Measurements from ENCODE around the gene TSPAN7.

Gene TSPAN7

DNA sequence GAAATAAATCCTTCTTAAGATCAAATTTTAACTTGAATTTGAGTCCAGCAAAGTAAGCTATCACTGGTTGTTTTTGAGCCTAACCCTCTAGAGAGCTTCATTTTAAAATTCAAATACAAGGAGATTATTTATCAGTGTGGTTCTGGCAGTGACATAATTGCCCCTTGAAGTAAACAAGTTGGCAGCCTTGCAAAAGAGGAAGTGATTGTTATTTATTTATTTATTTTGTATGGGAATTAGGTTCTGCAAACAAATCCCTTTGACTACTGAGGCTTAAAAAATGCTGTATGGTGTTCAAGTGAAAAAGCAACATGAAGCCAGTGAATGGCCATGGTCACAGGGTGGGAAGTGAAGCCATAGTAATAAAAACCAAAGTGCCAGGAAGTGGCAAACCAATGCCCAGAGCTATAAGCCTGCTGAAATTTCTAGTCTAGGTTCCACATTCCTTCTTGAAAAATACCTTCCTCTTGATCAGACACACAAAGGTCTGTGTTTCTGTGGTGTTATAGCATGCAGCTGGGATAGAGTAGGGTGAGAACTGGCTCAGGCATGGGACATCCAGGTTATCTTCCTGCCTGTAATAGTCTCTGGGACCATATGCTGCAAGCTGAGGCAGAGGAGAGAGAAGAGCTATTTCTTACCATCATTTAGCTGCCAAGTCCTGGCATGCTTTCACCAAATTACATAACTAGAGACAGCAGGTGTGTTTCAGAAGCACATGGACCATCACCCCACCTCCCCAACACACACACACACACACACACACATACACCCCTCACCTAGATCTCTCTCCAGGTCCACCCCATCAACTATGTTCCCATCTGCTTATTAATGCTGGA, 47.1 kb upstream of the TSPAN7 start:
- Histone ChIP-seq H3K27ac (replicated peaks) (no peak overlapping the region), H3K27me3 (ENCODE audit: insufficient read depth, poor library complexity, severe bottlenecking) (no peaks in the 10 kb centered on the region), H3K4me3 (replicated peaks; ENCODE audit: insufficient read depth, low read length) (no peak overlapping the region)
- peak in 1 of 2 experiments; percentile 9 for DNase-seq (ENCODE audit: low read depth in 1 of 2, low spot score in 1 of 2)
- peak; percentile 64; the same call in 1 of the 2 replicates for TF ChIP-seq SPI1 (IDR thresholded peaks at IDR 0.05; ENCODE audit: borderline replicate concordance, low read depth)
- TF ChIP-seq, protein P1, sequence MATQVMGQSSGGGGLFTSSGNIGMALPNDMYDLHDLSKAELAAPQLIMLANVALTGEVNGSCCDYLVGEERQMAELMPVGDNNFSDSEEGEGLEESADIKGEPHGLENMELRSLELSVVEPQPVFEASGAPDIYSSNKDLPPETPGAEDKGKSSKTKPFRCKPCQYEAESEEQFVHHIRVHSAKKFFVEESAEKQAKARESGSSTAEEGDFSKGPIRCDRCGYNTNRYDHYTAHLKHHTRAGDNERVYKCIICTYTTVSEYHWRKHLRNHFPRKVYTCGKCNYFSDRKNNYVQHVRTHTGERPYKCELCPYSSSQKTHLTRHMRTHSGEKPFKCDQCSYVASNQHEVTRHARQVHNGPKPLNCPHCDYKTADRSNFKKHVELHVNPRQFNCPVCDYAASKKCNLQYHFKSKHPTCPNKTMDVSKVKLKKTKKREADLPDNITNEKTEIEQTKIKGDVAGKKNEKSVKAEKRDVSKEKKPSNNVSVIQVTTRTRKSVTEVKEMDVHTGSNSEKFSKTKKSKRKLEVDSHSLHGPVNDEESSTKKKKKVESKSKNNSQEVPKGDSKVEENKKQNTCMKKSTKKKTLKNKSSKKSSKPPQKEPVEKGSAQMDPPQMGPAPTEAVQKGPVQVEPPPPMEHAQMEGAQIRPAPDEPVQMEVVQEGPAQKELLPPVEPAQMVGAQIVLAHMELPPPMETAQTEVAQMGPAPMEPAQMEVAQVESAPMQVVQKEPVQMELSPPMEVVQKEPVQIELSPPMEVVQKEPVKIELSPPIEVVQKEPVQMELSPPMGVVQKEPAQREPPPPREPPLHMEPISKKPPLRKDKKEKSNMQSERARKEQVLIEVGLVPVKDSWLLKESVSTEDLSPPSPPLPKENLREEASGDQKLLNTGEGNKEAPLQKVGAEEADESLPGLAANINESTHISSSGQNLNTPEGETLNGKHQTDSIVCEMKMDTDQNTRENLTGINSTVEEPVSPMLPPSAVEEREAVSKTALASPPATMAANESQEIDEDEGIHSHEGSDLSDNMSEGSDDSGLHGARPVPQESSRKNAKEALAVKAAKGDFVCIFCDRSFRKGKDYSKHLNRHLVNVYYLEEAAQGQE (IDR thresholded peaks at IDR 0.05; ENCODE audit: insufficient replicate concordance, low read depth) = no peak

DNA sequence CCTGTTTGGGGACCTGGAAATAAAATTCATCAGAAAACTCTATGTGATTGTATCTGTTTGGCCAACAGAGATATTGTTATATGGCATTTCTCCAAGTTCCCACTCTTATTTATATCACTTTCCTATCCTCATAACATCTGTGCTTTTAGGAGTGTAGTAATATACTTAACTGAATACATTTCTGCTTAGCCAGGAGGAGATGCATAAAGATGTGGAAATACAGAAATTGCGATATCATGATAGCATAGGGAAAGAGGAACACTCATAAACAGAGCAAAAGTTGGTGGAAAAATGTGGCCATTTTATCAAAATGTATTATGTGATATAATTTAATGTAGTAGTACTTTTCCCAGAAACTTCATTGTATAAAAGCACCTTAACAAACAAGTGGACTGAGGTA, 46.1 kb upstream of the TSPAN7 start:
- no peak for TF ChIP-seq GABPA (IDR thresholded peaks at IDR 0.05; ENCODE audit: low read depth)
- peak; percentile 70; the same call in 1 of the 2 replicates for TF ChIP-seq SPI1 (IDR thresholded peaks at IDR 0.05; ENCODE audit: borderline replicate concordance, low read depth)
- H3K4me3 ChIP-seq (replicated peaks; ENCODE audit: insufficient read depth, low read length) = no peak overlapping the region
- no peaks in the 10 kb centered on the region for H3K27me3 ChIP-seq (ENCODE audit: insufficient read depth, poor library complexity, severe bottlenecking)
- no peak overlapping the region for H3K27ac ChIP-seq (replicated peaks)
- DNase-seq (ENCODE audit: low read depth in 1 of 2, low spot score in 1 of 2) = peak in 1 of 2 experiments; percentile 7

DNA sequence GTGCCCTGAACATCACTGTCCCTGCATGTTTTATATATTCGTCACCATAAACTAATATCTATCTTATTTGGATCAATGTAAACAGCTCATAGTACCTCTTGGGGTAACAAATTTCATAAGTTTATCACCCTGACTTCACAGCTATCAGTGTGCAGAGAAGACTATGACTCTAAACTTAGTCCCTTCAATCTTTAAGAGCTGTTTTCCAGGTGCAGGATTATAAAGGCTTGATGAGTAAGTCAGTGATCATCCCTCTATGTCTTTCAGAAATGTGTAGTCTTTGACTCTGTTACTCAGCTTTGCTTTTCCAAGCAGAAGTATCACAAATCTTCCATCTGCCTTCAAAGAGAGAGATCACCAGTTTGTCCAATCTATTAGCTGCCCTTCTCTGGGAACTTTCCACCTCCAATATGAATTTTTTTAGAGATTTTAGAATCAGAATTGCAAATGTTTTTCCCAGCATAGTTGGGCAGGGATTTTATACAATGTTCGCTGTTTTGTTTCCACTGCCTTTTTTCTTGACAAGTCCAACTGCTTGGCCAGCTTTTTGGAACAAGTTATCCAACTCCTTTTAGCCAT, 45.1 kb upstream of the TSPAN7 start:
- DNase-seq (ENCODE audit: low read depth in 1 of 2, low spot score in 1 of 2) = no peak
- Histone ChIP-seq H3K27me3 (ENCODE audit: insufficient read depth, poor library complexity, severe bottlenecking) (no peaks in the 10 kb centered on the region), H3K27ac (replicated peaks) (no peak overlapping the region), H3K4me3 (replicated peaks; ENCODE audit: insufficient read depth, low read length) (no peak overlapping the region)
- TF ChIP-seq, protein P1 (IDR thresholded peaks at IDR 0.05; ENCODE audit: insufficient replicate concordance, low read depth) = no peak
- TF ChIP-seq, protein P2, sequence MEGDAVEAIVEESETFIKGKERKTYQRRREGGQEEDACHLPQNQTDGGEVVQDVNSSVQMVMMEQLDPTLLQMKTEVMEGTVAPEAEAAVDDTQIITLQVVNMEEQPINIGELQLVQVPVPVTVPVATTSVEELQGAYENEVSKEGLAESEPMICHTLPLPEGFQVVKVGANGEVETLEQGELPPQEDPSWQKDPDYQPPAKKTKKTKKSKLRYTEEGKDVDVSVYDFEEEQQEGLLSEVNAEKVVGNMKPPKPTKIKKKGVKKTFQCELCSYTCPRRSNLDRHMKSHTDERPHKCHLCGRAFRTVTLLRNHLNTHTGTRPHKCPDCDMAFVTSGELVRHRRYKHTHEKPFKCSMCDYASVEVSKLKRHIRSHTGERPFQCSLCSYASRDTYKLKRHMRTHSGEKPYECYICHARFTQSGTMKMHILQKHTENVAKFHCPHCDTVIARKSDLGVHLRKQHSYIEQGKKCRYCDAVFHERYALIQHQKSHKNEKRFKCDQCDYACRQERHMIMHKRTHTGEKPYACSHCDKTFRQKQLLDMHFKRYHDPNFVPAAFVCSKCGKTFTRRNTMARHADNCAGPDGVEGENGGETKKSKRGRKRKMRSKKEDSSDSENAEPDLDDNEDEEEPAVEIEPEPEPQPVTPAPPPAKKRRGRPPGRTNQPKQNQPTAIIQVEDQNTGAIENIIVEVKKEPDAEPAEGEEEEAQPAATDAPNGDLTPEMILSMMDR (IDR thresholded peaks at IDR 0.05; ENCODE audit: insufficient read depth, low read length) = no peak
- TF ChIP-seq GABPA (IDR thresholded peaks at IDR 0.05; ENCODE audit: low read depth) = no peak
- TF ChIP-seq SPI1 (IDR thresholded peaks at IDR 0.05; ENCODE audit: borderline replicate concordance, low read depth) = no peak
- TF ChIP-seq POLR2AphosphoS5 (IDR thresholded peaks at IDR 0.05; ENCODE audit: low read depth) = no peak

DNA sequence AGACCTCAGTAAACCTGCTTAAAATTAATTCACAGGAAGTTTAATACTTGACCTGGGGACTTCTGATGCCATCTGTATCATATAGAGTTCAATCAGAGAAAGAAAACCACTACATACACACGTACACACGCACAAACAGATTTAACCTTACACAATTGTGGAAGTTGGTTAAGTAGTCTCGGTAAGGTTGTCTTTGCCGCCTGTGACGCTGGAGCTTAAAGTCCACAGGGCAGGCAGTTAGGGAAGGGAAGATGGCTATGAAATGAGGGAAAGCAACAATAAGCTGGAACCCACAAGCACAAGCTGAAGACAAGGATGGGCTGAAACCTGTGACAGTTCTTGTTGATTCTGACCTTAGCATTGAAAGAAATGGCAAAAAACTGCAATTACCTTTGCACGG, 41.7 kb upstream of the TSPAN7 start:
- no peak for TF ChIP-seq POLR2AphosphoS5 (IDR thresholded peaks at IDR 0.05; ENCODE audit: low read depth)
- no peak for TF ChIP-seq SPI1 (IDR thresholded peaks at IDR 0.05; ENCODE audit: borderline replicate concordance, low read depth)
- TF ChIP-seq GABPA (IDR thresholded peaks at IDR 0.05; ENCODE audit: low read depth) = no peak
- TF ChIP-seq, protein P2 (IDR thresholded peaks at IDR 0.05; ENCODE audit: insufficient read depth, low read length) = no peak
- TF ChIP-seq, protein P1 (IDR thresholded peaks at IDR 0.05; ENCODE audit: insufficient replicate concordance, low read depth) = no peak
- Histone ChIP-seq H3K27me3 (ENCODE audit: insufficient read depth, poor library complexity, severe bottlenecking) (no peaks in the 10 kb centered on the region), H3K4me3 (replicated peaks; ENCODE audit: insufficient read depth, low read length) (no peak overlapping the region), H3K27ac (replicated peaks) (no peak overlapping the region)
- DNase-seq (ENCODE audit: low read depth in 1 of 2, low spot score in 1 of 2) = no peak
